NCI-H1092 (cell line): ENCODE results near the gene NAT14.

ENCODE experiments used
- DNase-seq: peaks from one replicate; lab custom pipeline; 2025; lab: John Stamatoyannopoulos, UW

The NAT14 gene

GRCh38 chr19:55453511-55454260, 31.3 kb upstream of the NAT14 start:
- no peak for DNase-seq

DNA sequence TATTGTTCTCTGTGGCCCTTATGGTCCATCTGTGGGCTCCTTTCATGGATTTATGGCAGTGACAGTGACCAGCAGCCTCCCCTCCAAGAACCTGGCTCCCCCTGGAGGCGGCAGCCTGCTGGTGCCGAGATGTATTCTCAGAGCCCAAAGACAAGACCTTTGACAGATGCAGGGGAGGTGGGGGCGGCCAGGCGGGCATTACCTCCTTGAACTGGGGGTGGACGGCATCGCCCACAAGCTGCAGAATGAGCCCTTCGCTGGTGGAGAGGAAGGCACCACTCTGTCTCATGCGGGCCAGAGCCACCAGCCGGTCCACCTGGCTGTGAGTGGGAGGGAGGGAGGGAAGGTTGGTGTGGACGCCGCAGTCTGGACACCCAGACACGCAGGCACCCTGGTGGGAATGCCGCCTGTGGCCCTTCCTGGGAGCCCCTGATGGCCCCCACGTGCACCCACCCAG, 30.2 kb upstream of the NAT14 start:
- DNase-seq = no peak

DNA sequence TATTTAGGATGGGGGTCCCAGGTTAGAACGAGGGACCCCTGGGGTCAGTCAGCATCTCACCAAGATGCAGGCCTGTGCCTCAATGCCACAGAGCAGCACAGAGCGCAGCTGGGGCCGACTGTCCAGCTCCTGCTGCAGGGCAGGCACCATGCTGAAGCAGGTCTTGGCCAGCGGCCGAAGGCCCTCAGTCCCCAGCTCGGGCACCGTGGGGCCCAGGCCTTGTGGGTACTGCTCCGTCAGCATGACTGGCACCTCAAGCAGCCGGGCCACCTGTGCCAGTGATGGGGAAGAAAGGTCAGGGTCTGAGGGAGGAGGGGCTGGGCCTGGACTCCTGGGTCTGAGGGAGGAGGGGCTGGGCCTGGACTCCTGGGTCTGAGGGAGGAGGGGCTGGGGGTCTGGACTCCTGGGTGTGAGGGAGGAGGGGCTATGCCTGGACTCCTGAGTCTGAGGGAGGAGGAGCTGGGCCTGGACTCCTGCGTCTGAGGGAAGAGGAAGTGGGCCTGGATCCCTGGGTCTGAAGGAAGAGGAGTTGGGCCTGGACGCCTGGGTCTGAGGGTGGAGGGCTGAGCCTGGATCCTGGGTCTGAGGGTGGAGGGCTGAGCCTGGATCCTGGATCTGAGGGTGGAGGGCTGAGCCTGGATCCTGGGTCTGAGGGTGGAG, 29.3 kb upstream of the NAT14 start:
- no peak for DNase-seq

DNA sequence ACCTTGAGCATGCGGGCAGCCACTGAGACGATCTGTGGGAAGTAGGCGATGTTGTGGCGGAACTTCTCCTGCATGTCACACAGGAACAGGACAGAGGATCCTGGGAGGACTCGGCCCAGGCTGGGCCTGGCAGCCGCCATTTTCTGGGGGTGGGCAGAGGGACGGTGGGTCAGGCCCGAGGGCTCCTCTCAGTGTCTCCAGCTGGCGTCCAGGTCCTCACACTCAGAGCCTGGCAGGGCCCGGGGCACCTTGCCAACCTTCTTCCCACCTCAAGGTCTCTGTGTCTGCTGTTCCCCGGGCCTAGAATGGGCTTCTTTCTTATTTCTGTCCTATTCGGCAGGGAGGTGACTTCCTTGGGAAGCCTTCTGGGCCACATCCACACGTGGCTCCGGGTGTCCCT, 28.6 kb upstream of the NAT14 start:
- DNase-seq = no peak

DNA sequence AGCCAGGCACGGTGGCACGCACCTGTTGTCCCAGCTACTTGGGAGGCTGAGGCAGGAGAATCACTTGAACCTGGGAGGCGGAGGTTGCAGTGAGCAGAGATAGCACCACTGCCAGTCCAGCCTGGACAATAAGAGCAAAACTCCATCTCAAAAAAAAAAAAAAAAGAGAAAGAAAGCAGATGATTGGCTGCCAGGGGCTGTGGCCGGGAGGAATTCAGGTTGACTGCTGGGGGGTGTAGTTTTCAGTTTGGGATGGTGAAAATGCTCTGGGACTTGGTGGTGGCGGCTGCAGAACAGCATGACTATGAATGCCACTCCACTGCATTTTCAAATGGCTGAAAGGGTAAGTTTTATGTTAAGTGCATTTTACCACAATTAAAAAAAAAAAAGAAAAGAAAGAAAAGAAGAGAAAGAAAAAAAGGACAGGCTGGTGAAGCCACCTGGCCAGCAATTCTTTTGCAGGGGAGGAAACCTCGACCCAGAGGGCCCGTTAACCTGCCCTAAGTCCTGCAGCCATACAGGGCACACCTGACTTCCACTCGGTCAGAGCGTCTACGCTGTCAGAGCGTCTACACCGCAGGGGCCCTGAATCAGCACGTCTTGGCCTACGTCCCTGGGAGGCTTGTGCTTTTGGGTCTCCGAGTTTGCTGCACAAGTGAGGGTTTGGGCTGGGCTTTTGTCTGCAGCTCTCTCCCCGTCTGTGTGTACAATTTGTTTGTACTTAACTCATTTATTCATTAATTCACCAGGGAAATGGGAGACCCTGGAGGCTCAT, 27.1 kb upstream of the NAT14 start:
- DNase-seq = no peak

DNA sequence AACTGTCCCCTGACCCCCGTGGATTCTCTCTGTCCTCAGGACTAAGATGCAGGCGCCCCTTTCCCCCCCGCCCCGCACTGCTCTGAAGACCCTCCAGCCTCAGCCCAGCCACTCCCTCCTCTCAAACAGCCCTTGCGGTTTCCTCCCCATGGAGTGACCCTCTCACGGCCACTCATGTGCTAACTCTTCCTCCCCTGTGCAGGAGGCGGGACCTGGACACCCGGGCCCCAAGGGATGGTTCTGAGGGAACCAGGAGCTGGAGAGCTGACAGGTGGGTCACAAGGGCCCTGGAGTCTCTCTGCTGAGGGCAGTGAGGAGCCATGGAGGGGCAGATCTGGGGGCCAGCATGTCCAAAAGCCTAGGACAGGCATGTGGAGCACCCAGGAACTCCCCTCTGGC, 25.4 kb upstream of the NAT14 start:
- no peak for DNase-seq

DNA sequence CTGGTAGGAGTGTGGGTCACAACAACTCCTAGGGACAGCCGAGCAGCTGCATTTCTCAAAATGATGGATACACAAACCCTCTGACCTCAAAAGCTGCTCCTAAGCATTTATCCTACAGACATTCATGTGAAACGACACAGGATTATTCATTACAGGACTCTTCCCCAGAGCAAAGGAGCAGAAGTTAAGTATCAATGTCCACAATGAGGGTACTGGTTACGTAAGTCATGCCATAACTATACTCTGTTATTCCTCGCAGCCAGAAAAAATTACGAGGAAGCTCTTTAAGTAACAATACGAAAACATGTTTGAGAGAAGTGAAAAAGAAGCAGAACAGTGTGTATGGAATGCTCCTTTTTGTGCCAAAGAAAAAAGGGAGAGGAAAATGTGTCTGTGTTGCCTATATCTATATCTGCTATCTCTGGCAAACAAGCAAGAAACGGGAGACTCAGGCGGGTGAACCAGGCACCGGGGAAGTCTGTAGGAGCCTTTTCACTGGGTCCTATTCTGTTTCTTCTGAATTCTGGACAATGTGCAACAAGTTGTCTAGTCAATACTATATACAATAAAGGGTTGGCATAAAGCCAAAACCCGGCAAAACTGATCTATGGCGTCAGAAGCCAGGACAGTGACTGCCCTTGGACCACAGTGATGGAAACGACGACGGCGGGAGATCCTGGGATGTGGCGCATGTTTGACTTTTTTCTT, 24.9 kb upstream of the NAT14 start:
- no peak for DNase-seq

DNA sequence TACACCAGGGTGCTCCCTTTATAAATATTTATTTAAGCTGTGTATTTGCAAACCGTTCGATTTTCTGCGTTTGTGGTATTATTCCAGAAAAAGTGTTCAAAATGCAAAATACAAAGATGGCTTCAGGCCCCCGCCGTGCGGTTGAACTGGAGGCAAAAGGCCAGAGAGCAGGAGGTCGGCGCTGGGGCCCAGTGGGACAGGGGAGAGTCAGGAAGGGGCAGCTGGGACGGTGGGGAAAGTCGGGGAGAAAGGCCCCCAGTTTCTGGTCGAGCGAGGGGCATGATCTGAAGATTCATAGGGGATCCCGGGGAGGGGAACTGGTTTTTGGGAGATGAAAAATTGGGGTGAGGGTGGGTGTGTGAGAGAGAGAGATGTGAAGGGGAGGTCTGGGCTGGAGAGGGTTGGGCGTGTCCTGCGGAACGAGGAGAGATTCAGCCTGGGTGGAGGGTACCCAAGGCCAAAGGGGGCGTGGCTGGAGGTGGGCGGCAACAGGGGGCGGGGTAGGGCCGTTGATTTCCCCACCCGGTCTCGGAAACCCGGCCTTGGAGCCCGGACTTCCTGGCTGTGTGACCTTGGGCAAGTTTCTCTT, 24.2 kb upstream of the NAT14 start:
- DNase-seq = no peak

- DNase-seq = peak; percentile 98
Observed at GRCh38 chr19:55461259-55461973, 23.6 kb upstream of the NAT14 start, which contains the start of gene ISOC2. Gene ISOC2 (minus strand): TSS chr19:55461642. CDS start chr19:55456486, 5,156 bp downstream.

GRCh38 chr19:55461974-55462626, 22.9 kb upstream of the NAT14 start:
- DNase-seq = no peak

- DNase-seq = no peak
Observed at GRCh38 chr19:55462722-55463121, 22.3 kb upstream of the NAT14 start.

DNA sequence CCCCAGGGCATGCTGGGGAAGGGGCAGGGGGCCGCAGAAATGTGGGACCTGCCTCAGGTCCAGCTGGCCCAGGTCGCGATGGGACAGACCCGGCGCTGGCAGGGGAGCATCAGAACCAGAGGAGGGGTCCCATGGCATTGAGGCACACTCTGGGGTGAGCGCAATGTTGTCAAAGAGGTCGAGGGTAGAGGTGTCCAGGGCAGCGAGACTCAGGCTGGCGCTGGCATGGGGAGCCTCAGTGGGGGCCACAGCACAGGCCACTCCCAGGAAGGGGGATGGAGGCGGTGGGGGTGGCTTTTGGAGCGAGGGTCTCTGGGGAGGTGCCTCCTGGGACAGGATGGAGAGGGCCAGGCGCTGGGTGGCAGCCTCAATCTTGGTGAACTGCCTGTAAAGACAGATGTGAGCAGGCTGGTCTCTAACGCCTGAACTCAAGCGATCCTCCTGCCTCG, 21.4 kb upstream of the NAT14 start:
- no peak for DNase-seq

DNA sequence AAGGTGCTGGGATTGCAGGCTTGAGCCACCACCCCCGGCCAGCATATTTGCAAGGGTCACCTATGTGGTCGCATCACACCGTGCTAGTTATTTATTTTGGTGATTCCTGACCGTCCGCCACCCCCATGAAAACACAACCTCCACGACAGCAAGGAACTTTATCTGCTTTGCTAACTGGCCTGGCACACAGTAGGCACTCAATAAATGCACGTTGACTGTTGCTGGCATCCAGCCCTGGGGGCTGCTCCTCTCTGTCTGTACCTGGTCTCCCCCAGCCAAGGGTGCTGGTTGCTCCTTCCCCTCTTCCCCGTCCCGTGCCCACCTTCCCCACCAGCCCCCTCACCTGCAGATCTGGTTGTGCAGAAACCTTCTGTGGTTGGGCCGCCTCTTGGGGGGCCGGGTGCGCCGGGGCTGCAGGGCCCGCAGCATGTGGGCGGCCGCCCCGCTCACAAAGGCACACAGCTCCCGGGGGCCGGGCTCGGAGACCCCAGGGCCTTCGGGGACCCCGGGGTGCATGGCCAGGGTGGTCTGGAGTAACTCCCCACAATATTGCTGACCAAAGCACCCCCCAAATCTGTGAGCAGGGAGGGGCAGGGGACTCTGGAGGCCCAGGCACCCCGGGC, 20.8 kb upstream of the NAT14 start:
- no peak for DNase-seq

DNA sequence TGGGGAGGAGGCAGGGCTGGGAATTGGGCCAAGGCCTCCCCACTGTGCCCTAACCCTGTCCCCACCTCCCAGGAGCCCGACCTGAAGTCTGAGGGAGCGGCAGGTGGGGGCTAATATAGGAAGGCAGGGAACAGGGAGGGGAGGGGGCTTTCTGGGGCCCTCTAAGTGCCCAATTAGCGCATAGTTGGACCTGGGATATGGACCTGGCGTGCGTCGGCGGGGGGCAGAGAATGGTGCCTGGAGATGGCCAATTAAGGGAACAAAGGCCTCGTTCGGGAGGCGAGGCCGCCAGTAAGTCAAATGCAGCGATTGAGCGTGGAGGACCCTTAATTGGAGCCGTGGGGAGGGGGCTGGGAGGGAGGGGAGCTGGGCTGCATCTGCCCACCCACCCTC, 20.3 kb upstream of the NAT14 start, which contains the start of gene C19orf85:
Gene C19orf85 (minus strand): TSS at position 90 of the 393 bp plus-strand sequence. CDS start 197 bp downstream, outside the sequence.
- no peak for DNase-seq

- no peak for DNase-seq
Observed at GRCh38 chr19:55465460-55466240, 19.3 kb upstream of the NAT14 start.

DNA sequence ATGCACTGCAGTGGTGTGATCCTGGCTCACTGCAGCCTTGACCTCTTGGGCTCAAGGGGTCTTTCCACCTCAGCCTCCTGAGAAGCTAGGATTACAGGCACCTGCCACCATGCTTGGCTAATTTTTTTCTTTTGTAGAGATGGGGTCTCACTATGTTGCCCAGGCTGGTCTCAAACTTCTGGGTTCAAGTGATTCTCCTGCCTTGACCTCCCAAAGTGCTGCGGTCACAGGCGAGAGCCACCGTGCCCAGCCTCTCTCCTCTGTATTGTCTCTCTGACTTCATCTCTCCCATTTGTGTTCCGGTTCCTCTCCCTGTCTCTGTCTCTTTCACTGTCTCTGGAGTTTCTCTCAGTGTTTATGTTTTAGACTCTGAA, 18.8 kb upstream of the NAT14 start:
- DNase-seq = no peak

DNA sequence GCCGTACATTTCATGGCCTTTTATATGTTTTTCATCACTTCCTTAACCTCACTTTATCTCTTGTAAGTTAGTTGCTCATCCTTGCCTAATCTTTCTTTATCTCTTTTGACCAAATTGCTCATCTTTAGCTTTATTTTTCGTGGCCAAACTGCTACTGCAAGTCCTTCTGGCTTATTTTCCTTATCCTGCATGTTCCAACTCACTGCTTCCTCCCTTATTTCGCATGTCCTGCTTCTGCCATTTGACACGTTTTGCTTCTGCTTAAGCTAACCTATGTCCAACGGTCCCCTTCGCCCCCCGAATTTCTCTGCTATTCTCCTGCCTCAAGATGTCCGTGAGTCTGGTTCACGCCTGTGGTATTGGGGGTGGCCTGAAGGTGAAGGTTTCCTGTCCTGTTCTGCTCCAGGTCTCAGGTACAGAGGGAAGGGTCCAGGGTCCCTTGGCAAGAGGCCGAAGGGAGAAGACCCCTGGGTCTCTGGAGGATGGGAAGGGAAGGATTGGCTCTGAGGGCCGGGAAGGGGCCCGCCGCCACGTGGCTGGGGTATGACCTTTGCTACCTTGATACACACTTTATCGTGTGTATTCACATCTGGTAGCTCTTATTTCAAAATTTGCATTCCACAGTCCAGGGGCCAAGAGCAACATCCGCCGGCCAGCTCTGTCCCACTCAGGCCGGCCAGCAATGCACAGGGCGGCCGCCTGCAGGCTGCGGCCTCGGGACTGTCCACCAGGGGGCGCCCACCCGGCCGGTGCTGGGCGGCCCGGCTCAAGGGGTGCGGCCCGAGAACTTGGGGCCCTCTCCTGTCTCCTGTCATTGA, 17.5 kb upstream of the NAT14 start:
- DNase-seq = no peak

GRCh38 chr19:55468054-55468393, 17.0 kb upstream of the NAT14 start:
- DNase-seq = no peak
